Stimulated activated CD4-positive, alpha-beta T cell treated with anti-CD3 and anti-CD28 coated beads, Interleukin-15, amount 100 ng/mL, for 48 hours (primary cell): ENCODE results near the gene CFAP58.

Experiments used
- DNase-seq, 2 donors: peaks; one replicate each; pipeline ENCODE4 v3.0.0-alpha.2; 2020; ENCODE audit warnings: low read depth in 2 of 2

Gene CFAP58

DNA sequence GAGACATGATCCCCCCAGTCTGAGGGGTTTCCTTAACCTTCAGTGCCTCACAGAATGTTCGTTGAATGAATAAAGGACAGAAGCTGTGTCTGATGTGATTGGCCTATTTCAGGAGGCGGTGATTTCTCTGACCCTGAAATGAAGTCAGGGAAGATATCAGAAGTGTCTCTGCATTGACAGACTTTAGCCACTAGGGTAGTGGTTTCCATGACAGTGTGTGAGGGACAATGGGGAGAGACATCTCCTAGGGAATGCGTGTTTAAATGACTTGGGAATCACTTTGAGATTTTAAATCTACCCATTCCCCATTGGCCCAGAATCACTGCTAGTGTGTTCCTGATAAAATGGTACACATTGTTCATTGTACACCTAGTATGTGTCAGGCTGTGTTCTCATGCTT lies 132.0 kb downstream of the CFAP58 start:
- DNase-seq, result no peak

DNA sequence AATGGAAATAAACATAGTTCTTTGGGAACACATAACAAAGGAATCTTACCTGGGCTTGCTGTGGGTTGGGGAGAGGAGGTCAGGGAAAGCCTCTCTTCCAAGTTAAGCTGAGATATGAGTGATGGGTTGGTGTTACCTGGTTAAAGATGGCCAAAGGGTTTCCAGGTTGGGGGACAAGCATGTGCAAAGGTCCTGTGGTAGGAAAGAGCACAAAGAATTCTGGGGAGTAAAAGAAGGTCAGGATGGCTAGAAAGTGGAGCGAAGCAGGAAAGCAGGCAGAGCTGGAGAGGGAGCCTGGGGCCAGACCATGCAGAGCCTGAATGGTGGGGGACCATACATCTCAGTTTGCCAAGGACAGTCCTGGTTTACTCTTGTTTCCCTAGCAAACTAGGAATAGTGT lies 133.2 kb downstream of the CFAP58 start:
- no peak for DNase-seq

DNA sequence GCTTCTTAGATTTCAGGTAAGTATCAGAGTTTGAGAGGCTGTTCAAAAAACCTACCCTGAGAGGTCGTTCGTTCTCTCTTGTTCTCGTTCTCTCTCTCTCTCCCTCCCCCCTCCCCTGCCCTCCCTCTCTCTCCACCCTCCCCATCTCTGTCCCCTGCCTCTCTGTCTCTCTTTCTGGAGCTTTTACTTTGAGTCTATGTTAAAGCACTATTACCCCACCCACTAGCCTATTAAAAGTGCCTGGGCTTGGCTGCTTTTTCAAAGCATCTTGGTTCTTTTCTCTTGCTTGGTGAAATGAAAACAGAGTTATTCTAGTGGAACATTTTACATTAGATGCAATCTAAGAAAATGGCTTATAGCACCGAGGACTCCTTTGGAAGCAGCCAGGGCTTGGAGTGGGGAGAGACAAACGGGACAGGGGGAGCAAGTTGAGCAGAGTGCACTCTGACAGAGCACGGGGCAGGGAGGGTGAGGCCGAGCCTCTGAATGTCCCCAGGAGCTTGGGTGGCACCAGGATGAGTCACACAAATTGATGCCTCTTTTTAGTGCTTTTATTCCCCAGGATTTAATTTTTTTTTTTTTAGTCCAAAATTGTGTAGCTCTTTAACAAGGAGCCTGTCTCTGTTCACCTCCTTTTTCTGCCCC lies 134.3 kb downstream of the CFAP58 start:
- no peak for DNase-seq

DNA sequence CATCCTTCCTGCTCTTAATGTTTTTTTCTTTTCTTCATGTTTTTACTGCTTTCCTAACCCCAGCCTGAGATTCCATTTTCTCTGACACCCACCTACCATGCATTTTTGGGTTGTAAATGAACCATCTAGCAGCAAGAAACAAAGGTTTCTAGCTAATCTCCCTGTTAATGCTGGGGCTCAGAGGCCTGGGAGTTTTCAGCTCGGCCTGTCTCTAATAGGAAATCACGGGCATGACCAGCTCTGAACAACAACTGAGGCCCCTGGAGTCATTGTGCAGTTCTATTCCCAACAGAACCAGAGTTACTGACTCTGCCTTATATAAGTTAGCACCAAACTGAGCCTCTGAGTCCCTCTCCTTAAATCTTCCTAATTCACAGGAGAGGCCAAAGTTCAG lies 134.8 kb downstream of the CFAP58 start:
- DNase-seq, result no peak

DNA sequence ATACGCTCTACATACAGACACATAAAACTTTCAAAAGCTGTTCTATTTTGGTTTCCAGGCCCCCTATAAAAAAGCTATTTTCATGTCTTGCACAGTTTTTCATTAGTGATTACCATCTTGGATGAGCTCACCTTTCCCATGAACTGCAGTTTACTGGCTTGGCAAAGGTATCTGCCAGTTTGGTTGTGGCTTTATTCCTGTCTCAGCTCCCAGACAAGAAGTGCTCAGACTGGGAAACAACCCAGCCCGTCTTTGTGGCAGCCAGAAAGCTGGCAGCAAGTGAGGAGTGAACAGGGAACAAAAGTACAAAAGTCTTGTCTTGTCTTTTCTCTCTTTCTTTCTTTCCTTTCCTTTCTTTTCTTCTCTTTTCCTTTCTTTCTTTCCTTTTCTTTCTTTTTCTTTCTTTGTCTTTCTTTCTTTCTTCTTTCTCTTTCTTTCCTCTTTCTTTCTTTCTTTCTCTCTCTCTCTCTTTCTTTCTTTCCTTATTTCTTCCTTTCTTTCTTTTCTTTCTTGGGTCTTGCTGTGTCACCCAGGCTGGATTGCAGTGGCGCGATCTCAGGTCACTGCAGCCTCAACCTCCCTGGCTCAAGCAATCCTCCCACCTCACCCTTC lies 138.8 kb downstream of the CFAP58 start:
- no peak for DNase-seq

DNA sequence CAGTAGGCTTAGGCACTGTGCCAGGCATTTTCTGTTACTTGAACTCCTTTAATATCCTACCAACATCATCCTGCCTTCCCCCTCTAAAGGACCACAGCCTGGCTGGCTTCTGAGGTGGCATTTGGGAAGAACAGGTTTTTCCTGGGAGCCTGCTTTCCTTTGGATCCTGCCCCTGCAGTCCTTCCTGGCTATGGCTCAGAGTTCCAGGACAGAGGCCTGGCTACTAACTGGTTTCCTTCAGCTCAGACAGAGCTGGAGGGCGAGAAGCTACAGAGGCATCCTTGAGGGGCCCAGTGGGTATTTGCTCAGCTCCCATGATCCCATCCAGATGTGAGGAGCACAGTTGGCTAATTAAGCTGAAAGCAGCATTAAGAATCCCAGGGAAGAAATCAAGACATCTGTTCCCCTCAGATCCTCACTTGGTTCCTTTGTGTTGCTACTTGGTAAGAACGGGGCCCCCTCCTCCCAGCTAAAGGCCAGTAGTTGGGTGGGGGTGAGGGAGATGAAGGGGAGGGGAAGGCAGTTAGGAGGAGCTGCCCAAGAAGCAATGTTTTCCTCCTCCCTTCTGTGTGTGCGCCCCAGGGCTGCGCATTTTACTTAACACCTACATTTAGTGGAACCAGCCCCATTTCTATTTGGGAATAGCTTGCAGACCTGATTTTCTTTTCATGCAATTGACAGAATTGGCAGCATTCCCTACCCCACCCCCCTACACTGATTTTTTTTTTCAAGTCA lies 144.9 kb downstream of the CFAP58 start:
- DNase-seq, result no peak

DNA sequence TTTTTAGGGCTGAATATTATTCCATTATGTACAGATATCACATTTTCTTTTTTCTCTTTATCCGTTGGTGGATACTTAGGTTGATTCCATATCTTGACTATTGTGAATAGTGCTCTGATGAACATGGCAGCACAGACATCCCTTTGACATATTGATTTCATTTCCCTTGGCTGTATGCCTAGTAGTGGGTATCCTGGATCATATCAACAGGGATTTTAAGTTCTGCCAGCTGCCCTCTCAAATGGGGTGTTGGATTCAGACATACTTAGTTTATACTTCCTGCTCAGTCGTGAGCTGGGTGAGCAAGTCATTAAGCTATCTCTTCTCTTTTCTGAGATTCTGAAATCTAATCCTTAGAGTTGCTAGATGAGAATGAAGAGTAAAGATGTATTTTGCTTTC lies 147.8 kb downstream of the CFAP58 start:
- no peak for DNase-seq

DNA sequence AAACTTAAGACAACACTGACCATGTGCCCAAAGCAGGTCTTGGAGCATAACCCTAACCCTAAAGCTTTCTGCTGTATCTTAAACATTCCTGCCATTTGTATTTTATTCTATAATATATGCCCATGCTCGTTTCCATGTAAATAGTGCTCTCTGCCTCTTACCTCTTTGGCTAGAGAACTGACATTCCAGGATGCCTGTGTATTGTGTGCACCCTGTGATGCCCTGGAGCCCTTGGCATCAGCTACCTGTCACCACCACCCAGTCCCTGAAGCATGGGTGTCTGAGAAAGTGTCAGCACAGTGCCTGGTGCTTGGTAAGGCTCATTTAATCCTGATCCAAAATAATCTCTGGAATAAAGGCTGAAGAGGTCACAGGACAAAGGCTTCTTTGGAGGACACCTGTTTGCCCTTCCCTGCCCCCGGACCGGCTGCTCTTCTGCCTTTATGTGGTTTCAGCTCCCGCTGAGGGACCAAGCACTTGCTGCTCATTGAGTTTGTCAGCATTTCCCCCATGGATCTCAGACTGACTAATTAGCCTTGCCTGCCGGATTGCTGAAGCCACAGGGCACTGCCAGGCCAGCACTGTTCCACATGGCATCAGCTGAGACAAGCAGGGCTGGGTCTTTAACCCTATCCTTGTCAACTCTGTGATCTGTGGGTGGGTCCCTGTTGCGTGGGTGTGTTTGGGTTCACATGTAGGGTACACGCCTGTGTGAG lies 148.4 kb downstream of the CFAP58 start:
- no peak for DNase-seq

DNA sequence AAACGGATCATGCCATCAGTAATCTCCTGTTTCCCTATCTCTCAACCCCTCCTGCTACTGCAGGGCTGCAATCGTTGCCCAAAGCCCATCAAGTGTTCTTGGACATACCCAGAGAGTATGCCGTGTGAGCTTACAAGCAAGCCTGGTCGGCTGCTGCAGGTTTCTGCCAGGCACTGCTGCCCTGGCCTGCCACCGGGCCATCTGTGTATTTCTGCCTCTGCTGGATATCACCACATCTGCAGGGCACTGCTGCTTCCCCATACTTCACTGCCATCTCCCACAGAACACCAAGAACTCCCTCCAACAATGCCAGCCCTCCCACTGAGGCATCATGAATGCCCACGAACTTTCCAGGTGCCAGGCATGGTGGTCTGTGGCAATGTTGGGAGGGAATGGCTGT lies 149.3 kb downstream of the CFAP58 start:
- DNase-seq, result no peak
